NCI-H345 treated with DMSO at 0.1 percent for 48 hours (cell line): ENCODE results near the gene METTL1.

Experiments used
- DNase-seq: peaks from one replicate; lab custom pipeline; 2025; ENCODE audit not compliant: unreplicated experiment; lab: John Stamatoyannopoulos, UW

METTL1 gene

GRCh38 chr12:57769594-57769993 lies 2.3 kb downstream of the METTL1 start:
- no peak for DNase-seq

- no peak for DNase-seq
Observed at GRCh38 chr12:57767876-57768275, 4.0 kb downstream of the METTL1 start.

DNA sequence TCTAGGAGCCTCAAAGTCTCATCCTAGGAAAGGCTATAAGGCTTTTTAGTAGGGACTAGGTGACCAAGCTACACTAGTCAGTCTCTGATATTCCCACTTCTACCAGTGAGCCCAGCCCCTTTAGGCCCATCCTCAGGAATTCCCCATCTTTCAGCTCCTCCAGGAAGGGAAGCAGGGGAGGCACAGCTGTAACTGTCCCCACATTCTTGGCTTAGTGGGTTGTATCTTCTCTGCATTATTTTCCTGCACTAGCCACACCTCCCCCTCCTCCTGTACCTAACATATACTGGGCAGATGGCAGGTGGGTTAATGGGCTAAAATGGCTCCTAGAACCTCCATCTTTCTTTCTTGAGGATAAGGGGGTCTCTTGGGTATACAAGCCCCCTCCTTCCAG lies 4.6 kb downstream of the METTL1 start:
- no peak for DNase-seq

DNA sequence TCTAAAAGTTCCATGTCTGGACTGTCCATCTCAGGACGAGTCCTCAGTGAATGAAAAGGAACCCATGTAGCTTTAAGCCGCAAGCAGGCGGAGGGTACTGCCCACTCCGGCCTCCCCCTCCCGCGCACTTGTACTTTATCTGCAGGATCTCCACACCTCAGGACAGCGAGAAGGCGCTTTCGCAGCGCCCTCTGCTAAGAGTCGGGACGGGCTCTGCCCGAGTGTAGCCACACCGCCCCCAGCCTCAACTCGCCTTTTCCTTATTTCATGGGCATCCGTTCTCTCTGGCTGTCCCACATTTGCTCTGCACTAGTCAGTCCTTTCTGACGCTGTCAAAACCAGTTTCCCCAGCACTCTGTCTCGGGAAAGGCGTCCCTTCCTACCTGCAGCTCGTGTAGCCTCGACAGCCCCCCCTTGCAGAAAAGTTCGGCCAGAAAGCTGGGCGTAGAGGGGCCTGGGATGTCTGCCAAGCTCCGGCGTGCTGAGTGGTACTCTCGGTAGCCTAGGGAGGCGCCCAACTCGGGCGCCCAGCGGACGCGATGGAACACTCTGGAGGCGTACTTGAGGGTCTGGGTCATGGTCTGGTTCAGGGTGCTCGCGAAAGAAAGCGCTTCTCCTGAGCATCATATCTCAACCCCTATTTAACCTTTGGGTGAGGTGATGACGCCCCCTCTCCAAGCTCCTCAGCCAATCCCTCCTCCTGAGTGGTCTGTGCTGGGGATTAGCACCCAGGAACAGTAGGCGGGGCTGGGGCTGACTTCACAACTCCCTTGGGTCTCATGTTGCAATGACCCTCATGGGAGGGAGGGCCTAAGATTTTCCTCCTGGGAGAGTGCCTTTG lies 5.2 kb downstream of the METTL1 start, which contains the start of gene CYP27B1:
Gene CYP27B1, minus strand, starts transcription at position 615 of the 841 bp plus-strand sequence. Its CDS starts 37 bp downstream, at position 578.
- no peak for DNase-seq

DNA sequence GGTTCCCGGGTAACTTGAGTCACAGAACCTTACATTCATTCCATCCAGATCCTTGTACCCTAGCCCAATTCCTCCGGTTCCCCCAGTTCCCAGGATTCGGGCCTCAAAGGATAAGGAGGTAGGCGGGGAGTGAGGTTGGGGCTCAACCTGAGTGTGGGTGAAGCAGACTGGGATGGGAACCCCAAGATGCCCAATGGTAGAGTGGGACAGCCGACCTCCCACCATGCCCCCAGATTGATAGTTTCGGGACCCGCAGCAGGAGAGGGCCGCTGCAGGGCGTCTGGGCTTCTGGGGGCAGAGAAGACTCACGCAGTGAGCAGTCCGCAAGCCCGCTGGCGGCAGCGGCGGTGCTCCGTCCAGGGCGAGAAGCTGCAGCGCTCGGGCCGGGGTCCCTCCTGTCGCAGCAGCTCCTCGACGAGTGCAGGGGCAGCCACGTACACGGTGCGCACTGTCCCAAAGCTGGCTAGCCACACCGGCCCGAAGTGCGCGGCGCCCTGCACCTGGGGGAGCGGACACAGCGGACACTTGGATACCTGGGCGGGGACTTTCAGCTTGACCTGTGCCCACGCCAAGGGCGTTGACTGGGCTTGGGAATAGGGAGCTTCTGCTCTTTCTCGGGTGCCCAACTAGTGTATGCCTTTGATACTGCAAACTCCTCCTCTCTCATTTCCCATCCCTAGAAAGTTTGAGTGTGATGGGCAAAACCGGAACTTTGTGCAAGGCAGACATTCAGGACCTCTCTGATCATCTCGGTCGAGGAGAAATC lies 6.0 kb downstream of the METTL1 start:
- DNase-seq = no peak

- DNase-seq = no peak
Observed at GRCh38 chr12:57765003-57765697, 6.8 kb downstream of the METTL1 start.

DNA sequence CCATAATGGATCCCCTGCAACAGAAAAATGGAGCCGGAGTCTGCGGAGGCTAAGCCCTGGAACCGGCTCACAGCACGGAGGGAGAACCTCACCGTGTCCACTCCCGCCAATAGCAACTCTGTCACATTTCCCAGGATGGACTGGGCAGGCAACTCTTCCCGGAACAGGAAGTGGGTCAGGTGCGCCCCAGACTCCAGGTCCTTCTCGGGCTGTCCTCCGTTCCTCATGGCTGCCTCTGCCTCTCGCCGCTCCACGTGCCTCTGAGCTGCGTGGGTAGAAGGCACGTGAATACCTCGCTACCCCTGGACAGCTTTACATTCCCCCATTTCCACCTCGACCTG lies 7.3 kb downstream of the METTL1 start:
- DNase-seq = no peak

DNA sequence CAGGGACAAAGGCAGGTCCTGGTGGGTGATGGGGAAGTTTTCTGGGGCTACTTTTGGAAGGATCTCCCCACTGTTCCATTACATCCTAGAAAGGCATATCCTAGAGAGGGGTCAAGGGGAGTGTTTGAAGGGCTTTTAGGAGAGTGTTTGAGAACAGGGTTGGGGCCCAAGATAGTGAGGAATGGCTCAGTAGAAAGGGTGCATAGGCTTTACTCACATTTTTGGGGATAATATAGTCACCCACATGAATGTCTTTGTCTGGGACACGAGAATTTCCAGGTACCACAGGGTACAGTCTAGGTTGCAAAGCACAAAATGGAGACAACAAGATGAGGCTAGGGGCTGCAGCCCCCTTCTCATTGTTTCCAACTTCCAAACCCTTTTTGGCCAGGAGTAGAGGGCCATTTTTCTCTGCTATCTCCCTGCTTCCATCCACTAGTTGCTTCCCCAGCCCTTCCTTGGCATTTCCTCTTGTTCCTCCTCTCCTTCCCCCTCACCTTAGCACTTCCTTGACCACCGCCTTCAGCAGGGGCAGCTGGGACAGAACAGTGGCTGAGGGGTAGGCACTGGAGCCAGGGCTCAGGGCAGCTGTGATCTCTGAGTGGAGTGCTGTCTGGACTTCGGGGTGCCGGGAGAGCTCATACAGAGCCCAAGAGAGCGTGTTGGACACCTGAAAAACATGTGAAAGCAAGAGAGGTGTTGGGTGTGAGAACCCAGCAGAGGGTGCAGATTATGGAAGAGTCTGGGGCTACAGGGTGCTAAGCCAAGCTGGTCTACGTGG lies 7.8 kb downstream of the METTL1 start:
- no peak for DNase-seq

DNA sequence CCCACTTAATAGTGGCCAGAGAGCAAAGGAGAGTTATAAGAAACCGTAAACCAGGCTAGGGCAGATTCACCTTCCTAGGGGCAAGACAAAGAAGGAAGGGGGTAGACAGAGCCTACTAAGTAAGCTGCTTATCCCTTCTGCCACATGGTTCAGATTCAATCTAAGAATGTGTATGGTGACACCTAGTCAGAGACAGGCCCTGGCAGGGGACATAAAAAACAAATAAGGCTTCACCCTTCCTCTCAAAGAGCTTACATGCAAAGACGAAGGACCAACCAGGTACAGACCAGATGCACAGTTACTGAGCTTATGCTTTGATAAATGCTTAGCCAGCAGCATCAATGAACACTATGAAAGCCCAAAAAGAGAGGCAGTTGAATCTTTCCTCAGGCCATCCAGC lies 9.4 kb downstream of the METTL1 start:
- DNase-seq = no peak

DNA sequence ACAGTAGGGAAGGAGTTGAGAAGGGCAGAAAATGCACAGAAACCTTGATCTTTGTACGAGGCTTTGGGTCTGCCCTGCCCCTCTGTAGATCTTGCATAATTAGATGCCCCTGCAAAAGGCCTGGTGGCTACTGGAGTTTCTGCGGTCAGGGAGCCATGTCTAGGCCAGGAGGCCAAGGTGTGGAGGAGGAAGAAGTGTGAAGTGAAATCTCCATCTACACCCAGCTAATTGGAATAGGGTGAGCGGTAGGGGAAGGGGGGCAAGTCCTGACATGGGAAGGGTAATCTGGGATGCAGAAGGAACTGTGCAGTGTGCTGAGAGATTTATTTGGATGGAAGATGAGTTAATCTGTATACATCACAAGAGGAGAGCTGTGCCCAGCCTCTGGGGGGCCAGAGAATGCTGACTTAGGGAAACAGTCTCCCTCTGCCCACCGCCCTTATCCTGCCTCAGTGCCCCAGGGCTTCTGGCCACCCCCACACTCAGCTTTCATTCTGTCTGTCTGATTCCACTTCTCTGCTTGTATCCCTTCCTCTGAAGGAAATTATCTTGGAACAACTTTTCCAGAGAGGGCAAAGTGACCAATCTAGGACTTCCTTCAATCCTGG lies 10.4 kb downstream of the METTL1 start:
- DNase-seq = no peak

DNA sequence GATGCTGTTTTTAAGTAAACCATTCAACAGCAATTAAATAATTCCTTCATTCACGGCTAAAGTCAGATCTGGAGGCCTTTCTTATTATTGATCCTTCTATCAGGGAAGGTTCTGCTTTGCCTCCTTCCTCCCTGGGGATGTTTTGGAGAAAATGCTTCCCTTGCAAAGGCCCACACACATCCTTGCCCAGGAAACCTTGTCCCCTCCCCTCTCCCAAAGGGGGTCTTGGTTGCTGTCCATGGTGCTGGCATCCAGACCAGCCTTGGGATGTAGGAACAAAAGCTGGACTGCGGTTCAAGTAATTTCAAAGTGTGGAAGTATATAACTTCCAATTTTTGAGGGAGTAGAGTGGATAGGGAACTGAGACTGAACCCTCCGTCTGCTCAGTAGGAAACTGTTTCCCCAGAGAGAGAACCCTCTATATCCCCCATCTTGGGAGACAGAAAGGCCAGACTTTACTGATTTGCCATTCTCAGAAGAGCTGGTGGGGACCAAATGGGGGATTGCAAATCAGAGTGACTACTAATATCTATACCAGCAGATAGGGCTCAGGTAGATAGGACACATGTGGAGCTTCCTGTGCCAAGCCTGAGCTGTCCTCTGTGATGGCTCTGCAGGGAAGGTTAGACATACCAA lies 11.4 kb downstream of the METTL1 start:
- DNase-seq = no peak

DNA sequence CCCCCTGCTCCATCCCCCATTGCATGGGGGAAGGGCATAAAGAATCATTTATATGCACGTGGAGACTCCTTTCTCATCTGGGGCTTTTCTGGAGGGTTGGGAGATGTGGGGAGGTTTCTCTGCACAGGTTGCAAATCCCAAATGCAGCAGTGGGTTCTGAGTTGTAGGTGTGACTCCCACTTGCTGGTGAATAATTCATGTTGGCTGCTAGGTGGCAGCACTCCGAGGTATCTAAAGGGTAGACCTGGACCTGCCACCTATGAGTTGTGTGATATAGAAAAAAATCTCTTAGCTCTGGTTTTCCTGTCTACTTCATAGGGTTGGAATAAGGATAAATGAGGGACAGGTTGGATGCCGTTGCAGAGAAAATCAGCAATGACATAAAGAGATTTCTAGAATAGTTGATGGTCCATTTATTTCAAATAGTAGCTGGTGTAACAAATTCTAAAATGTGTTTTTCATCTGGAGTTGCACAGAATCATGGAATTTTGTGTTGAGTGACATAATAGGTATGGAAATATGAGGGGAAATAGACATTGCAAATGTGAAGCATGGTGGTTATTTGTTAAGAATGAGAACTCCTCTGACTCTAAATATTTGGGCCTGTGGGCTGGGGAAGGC lies 12.4 kb downstream of the METTL1 start:
- no peak for DNase-seq

- no peak for DNase-seq
Observed at GRCh38 chr12:57758552-57759359, 13.1 kb downstream of the METTL1 start.

DNA sequence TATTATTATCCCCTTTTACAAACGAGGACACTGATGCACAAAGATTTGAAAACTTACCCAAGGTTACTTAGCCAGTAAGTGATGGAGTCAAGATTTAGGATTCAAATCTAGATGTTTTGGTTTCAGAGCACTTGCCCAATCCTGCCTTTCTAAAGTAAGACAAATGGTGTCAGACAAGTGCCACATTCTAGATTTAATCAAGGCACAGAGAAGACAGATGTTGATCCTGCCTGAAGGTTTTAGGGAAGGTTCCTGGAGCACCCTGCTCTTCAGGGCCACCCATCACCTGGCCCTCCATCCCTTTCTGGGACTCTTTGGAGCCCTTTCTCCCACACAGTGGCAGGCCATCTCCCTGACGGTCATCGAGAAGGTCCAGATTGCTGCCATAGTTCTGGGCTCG lies 14.1 kb downstream of the METTL1 start:
- no peak for DNase-seq

- no peak for DNase-seq
Observed at GRCh38 chr12:57756406-57757341, 15.2 kb downstream of the METTL1 start.

DNA sequence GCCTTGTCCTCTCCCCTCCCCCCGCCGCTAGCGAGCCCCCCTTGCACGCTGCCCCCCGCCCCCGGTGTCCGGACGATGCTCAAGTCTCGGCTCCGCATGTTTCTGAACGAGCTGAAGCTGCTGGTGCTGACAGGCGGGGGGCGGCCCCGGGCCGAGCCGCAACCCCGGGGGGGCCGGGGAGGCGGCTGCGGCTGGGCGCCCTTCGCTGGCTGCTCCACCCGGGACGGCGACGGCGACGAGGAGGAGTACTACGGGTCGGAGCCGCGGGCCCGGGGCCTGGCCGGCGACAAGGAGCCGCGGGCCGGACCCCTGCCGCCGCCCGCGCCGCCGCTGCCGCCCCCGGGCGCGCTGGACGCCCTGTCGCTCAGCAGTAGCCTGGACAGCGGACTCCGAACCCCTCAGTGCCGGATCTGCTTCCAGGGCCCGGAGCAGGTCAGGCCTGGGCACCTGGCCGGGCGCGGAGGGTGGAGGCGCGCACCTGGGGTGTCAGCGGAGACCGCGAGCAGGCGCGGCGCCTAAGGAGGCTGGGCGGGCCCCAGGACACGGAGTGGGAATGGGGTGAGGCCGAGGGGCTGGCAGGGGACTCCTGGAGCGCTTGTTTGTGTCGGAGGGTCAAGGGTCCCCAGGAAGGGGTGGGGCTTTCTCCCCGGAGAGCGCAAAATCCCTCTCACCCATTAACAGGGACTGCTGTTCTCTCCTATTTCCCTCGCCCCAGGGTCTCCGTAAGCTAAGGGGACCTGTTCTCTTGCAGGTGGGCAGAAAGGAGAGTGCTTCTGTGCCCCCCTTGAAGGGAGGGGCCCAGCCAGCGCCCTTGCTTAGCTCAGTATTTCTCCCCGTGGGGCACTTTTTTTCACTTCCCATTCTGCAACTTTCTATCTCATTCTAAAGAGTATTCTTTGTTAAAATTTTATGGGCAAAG lies 16.2 kb downstream of the METTL1 start:
- DNase-seq = no peak

- DNase-seq = no peak
Observed at GRCh38 chr12:57755194-57755453, 16.8 kb downstream of the METTL1 start.
